CD4-positive, alpha-beta T cell treated with Interleukin-6 for 4 hours (primary cell): ENCODE measurements around the gene RNF115.
"Not testable (repeated sequence)": the region's sequence is repeated elsewhere in the genome, so short reads cannot be mapped to it uniquely, and the experiment has no call there.

Experiments
- DNase-seq: peaks from one replicate; pipeline ENCODE4 v3.0.0-alpha.2; 2020; ENCODE audit warnings: mixed read lengths

The RNF115 gene

DNA sequence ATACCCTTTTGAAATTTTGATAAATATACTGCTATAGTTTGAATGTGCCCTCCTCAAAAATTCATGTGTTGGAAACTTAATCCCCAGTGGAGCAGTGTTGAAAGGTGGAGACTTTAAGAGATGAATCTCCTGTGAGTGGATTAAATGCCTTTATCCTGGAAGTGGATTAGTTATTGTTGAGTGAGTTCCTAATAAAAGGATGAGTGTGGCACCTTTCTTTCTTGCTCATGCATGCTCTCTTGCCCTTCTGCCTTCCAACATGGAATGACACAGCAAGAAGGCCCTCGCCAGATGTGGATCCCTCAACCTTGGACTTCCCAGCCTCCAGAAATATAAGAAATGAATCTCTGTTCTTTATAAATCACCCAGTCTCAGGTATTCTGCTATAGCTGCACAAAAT lies 52.8 kb downstream of the RNF115 start:
- no peak for DNase-seq

DNA sequence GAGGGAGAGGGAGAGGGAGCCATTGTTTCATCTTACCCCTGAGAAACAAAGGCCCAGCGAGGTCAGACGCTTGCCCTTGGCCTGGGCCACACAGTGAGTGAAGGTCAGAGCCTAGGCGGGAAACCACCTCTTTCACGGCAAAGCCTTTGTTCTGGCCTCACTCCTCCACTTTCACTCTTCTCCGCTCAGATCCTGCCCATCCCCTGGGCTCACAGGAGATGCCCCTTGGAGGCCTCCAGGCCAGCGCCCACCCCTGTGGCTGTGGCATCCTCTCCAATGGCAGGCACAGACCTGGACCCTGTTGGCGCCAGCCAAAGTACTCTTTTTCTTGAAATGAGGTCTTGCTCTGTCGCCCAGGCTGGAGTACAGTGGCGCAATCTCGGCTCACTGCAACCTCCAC lies 55.9 kb downstream of the RNF115 start:
- not testable (repeated sequence) for DNase-seq

DNA sequence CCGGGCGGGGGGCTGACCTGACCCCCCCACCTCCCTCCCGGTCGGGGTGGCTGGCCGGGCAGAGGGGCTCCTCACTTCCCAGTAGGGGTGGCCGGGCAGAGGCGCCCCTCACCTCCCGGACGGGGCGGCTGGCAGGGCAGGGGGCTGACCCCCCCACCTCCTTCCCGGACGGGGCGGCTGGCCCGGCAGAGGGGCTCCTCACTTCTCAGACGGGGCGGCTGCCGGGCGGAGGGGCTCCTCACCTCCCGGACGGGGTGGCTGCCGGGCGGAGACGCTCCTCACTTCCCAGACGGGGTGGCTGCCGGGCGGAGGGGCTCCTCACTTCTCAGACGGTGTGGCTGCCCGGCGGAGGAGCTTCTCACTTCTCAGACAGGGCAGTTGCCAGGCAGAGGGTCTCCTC lies 57.0 kb downstream of the RNF115 start:
- not testable (repeated sequence) for DNase-seq

DNA sequence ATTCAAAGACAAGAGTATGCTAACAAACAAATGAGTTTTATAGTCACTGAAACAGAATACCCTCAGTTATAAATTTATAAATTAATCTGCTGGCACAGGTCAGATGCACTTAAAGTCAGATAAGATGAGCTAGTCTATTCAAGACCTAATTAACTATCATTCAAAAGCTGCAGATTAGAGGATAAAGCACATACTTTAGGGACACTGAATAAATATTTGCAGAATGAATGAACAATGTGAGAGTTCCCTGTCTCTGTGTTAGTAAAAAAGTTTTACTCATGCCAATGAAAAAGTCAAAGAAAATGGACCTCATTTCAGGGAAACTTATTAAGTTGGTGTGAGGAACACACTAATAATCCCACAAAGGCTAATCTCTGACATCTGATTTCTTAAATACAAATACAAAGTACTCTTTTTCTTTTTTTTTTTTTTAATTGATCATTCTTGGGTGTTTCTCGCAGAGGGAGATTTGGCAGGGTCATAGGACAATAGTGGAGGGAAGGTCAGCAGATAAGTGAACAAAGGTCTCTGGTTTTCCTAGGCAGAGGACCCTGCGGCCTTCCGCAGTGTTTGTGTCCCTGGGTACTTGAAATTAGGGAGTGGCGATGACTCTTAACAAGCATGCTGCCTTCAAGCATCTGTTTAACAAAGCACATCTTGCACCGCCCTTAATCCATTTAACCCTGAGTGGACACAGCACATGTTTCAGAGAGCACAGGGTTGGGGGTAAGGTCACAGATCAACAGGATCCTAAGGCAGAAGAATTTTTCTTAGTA lies 58.1 kb downstream of the RNF115 start:
- DNase-seq: not testable (repeated sequence)

DNA sequence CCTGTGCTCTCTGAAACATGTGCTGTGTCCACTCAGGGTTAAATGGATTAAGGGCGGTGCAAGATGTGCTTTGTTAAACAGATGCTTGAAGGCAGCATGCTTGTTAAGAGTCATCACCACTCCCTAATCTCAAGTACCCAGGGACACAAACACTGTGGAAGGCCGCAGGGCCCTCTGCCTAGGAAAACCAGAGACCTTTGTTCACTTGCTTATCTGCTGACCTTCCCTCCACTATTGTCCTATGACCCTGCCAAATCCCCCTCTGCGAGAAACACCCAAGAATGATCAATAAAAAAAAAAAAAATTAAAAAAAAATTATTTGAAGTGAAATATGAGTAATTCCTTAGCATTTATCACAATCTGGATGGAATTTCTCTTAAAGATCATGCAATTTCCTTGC lies 58.8 kb downstream of the RNF115 start:
- DNase-seq: not testable (repeated sequence)

DNA sequence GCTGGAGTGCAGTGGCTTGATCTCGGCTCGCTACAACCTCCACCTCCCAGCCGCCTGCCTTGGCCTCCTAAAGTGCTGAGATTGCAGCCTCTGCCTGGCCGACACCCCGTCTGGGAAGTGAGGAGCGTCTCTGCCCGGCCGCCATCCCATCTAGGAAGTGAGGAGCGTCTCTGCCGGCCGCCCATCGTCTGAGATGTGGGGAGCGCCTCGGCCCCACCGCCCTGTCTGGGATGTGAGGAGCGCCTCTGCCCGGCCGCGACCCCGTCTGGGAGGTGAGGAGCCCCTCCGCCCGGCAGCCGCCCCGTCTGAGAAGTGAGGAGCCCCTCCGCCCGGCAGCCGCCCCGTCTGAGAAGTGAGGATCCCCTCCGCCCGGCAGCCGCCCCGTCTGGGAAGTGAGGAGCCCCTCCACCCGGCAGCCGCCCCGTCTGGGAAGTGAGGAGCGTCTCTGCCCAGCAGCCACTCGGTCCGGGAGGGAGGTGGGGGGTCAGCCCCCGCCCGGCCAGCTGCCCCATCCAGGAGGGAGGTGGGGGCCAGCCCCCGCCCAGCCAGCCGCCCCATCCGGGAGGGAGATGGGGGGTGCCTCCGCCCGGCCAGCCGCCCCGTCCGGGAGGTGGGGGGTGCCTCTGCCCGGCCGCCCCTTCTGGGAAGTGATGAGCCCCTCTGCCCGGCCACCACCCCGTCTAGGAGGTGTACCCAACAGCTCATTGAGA lies 59.5 kb downstream of the RNF115 start:
- not testable (repeated sequence) for DNase-seq

DNA sequence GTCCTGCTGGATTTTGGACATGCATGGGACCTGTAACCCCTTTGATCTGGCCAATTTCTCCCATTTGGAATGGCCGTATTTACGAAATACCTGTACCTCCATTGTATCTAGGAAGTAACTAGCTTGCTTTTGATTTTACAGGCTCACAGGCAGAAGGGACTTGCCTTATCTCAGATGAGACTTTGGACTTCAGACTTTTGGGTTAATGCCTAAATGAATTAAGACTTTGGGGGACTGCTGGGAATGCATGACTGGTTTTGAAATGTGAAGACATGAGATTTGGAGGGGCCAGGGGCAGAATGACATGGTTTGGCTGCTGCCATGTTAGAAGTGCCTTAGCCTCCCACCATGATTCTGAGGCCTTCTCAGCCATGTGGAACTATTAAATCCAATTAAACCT lies 61.9 kb downstream of the RNF115 start:
- not testable (repeated sequence) for DNase-seq

- not testable (repeated sequence) for DNase-seq
Measured at GRCh38 chr1:145761498-145761897, 62.4 kb downstream of the RNF115 start.

DNA sequence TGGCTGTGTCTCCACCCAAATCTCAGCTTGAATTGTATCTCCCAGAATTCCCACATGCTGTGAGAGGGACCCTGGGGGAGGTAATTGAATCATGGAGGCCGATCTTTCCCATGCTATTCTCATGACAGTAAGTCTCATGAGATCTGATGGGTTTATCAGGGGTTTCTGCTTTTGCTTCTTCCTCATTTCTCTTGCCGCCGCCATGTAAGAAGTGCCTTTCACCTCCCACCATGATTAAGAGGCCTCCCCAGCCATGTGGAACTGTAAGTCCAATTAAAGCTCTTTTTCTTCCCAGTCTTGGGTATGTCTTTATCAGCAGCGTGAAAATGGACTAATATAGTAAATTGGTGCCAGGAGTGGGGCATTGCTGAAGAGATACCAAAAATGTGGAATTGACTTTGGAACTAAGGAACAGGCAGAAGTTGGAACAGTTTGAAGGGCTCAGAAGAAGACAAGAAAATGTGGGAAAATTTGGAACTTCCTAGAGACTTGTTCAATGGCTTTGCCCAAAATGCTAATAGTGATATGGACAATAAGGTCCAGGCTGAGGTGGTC lies 63.4 kb downstream of the RNF115 start:
- DNase-seq: not testable (repeated sequence)

GRCh38 chr1:145759721-145760120 lies 64.2 kb downstream of the RNF115 start:
- DNase-seq: no peak

- DNase-seq: no peak
Measured at GRCh38 chr1:145758575-145758974, 65.3 kb downstream of the RNF115 start.

DNA sequence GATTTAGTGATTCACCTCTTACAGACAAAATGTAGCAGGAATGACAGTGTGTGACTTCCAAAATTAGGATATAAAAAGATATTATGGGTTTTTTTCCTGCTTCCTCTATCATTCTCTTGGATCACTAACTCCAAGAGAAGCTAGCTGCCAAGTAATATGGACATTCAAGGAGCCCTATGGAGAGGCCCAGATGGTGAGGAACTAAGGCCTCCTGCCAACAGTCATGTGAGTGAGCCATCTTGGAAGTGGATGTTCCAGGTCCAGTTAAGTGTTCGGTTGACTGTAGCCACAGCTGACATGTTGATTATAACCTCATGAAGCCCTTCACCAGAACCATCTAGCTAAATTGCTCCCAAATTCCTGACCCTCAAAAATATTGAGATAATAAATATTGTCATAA lies 65.8 kb downstream of the RNF115 start:
- no peak for DNase-seq

- no peak for DNase-seq
Measured at GRCh38 chr1:145757420-145757819, 66.5 kb downstream of the RNF115 start.

- no peak for DNase-seq
Measured at GRCh38 chr1:145751491-145752037, 72.3 kb downstream of the RNF115 start.

DNA sequence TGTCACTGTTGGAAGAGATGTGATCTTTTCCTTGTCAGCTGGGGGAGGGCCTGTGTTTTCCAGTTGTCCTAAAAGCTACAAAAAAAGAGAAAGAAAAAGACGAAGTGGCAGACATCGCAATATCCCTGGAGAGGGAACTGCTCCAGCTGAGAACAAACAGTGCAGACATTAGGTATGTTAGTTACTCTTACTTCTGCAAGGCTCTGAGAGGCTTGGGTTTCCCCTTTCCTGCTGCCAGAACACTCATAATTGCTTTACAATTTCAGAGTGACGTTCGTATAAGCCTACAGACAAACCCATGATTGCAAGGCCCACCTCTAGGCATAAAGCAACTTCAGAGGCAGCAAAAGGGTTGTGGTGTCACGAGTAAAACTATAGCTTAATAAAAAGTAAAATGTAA lies 73.5 kb downstream of the RNF115 start:
- DNase-seq: no peak

- no peak for DNase-seq
Measured at GRCh38 chr1:145747398-145748247, 76.3 kb downstream of the RNF115 start.

GRCh38 chr1:145740269-145740668 lies 83.6 kb downstream of the RNF115 start:
- no peak for DNase-seq

DNA sequence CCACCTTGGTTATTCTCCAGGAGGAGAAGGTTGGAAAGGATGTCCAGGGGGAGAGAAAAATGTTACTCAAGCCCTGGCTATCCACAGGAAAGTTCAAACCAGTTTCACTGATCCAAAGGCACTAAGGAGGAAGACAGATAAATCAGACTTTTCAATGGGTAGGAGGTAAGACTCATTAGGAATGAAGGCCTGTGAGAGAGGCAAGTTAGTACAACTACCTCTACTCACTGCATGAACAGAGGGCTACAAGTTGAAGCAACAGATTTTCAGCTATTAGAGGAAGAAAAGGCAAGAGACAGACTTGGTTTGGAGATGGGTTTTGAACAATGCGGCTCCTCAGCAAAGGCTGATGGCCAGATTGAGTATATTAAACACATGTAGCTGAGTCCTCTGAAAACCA lies 87.7 kb downstream of the RNF115 start:
- DNase-seq: no peak

DNA sequence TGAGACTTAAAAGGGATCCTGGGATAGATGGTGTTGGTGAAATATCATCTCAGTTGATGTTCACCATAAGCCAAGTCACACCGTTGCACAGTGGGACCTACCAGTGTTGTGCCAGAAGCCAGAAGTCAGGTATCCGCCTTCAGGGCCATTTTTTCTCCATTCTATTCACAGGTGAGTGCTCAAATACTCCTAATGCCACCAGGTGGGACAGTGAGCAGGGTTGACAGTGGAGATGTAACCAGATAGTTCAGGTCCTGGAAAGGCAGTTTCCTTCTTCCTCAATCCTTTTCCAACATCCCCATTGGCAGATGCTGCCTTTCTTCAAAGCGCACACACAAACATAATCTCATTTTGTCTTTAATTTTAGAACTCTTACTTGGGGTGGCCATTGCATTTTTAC lies 93.0 kb downstream of the RNF115 start:
- DNase-seq: no peak

GRCh38 chr1:145730467-145730866 lies 93.4 kb downstream of the RNF115 start:
- DNase-seq: no peak

DNA sequence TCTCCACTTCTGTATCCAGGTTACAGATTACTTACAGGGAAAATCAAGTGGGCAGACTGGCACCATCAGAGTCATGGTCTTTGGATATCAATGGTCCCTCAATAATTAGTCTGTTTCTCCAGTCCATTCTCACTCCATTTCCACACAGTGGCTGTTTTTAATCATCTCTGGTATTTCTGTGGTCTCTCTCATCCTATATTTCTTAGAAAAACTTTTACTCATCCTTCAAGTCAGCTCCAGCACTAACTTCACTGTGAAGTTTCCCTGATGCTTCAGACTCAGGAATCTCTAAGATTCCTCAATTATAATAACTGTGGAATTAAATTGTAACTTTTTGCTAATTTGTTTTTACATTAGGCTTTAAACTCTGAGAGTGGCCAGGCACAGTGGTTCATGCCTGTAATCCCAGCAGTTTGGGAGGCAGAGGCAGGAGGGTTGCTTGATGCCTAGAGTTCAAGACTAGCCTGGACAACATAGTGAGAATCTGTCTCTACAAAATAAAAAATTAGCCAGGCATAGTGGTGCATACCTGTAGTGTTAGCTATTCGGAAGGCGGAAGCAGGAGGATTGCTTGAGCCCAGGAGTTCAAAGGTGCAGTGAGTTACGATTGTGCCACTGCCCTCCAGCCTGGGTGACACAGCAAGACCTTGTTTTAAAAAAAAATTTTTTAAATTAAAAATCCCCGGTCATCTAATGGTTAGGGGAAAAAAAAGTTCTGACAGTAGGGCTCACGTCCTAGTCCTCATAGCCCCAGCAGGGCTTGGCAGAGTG lies 94.0 kb downstream of the RNF115 start:
- DNase-seq: no peak

DNA sequence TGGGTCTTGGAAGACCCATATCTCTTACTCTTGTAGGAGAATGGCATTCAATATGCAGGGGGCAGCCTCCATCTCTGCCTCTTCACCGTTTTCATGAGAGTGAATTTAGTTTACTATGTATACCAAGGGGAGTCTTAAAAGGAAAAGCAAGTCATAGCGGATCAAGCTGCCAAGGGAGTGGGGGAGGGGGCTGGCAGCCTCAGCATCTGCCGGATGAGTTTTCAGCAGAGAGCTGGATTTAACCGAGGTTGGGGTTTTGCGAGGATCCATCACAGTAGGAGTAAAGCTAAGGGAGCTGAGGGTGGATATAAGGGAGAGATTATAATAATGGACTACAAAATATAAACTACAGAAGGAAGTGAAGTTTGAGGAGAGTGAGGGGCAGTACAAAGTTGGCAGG lies 94.7 kb downstream of the RNF115 start:
- DNase-seq: no peak
